ENCODE results near the gene S100A7A. TPM values are rescaled to one million over a fixed set of nuclear protein-coding genes. Genes with fewer than 3 reads are reported as not detected.

Gene S100A7A
- polyA plus RNA-seq: not detected

- WGBS, 3 donors: 46 to 77% (median 73%) methylated on average over 6 of the region's 6 CpGs
Measured at GRCh38 chr1:153415850-153416570, at the start of gene S100A7A. S100A7A (plus strand) TSS chr1:153416520; CDS start chr1:153418083, 1,563 bp downstream.

GRCh38 chr1:153367090-153367489 lies 49.2 kb upstream of the S100A7A start:
- WGBS, 3 donors: 37 to 69% (median 41%) methylated on average over 2 of the region's 2 CpGs
- no peak overlapping the region for H3K27ac ChIP-seq (ENCODE audit: low read depth, low read length)

More at GRCh38 chr1:153415850-153416570, at the start of gene S100A7A:
- no peak within 1 kb of the TSS for H3K27ac ChIP-seq (ENCODE audit: low read depth, low read length)

GRCh38 chr1:153368495-153368894 lies 47.8 kb upstream of the S100A7A start:
- WGBS, 3 donors: 50 to 77% (median 56%) methylated on average over 2 of the region's 2 CpGs
- H3K27ac ChIP-seq (ENCODE audit: low read depth, low read length): no peak overlapping the region

GRCh38 chr1:153370146-153370545 lies 46.2 kb upstream of the S100A7A start:
- H3K27ac ChIP-seq (ENCODE audit: low read depth, low read length): no peak overlapping the region
- WGBS, 3 donors: 51 to 75% (median 73%) methylated on average over 3 of the region's 3 CpGs

- H3K27ac ChIP-seq (ENCODE audit: low read depth, low read length): no peak overlapping the region
- WGBS, 3 donors: 90 to 100% (median 91%) methylated on average over 1 of the region's 1 CpG
Measured at GRCh38 chr1:153371231-153371630, 45.1 kb upstream of the S100A7A start.

- H3K27ac ChIP-seq (ENCODE audit: low read depth, low read length): no peak overlapping the region
- WGBS, 3 donors: 78 to 94% (median 93%) methylated on average over 2 of the region's 2 CpGs
Measured at GRCh38 chr1:153372571-153372970, 43.7 kb upstream of the S100A7A start.

GRCh38 chr1:153374071-153374470 lies 42.2 kb upstream of the S100A7A start:
- H3K27ac ChIP-seq (ENCODE audit: low read depth, low read length): no peak overlapping the region
- WGBS, 3 donors: 46 to 59% (median 51%) methylated on average over 2 of the region's 2 CpGs

- H3K27ac ChIP-seq (ENCODE audit: low read depth, low read length): peak within 1 kb of the TSS; percentile 67
- 61 to 81% (median 74%) methylated on average over 1 of the region's 1 CpG for WGBS, 3 donors
Measured at GRCh38 chr1:153375511-153375910, 40.8 kb upstream of the S100A7A start, which contains the start of gene S100A12. S100A12 (minus strand) TSS chr1:153375621; CDS start chr1:153374592, 1,029 bp downstream.

- 87 to 92% (median 91%) methylated on average over 10 of the region's 10 CpGs for WGBS, 3 donors
- H3K27ac ChIP-seq (ENCODE audit: low read depth, low read length): no peak overlapping the region
Measured at GRCh38 chr1:153379591-153379990, 36.7 kb upstream of the S100A7A start.

- no peak overlapping the region for H3K27ac ChIP-seq (ENCODE audit: low read depth, low read length)
- WGBS, 3 donors: 90 to 93% (median 90%) methylated on average over 23 of the region's 23 CpGs
Measured at GRCh38 chr1:153380711-153381110, 35.6 kb upstream of the S100A7A start.

- H3K27ac ChIP-seq (ENCODE audit: low read depth, low read length): no peak overlapping the region
- WGBS, 3 donors: 64 to 81% (median 76%) methylated on average over 4 of the region's 4 CpGs
Measured at GRCh38 chr1:153384958-153385580, 31.3 kb upstream of the S100A7A start.

- WGBS, 3 donors: 47 to 70% (median 68%) methylated on average over 5 of the region's 5 CpGs
- H3K27ac ChIP-seq (ENCODE audit: low read depth, low read length): no peak overlapping the region
Measured at GRCh38 chr1:153386500-153386901, 29.8 kb upstream of the S100A7A start.

GRCh38 chr1:153387001-153387400 lies 29.3 kb upstream of the S100A7A start:
- no peak overlapping the region for H3K27ac ChIP-seq (ENCODE audit: low read depth, low read length)

GRCh38 chr1:153387785-153388184 lies 28.5 kb upstream of the S100A7A start:
- 56 to 87% (median 83%) methylated on average over 4 of the region's 4 CpGs for WGBS, 3 donors
- H3K27ac ChIP-seq (ENCODE audit: low read depth, low read length): no peak overlapping the region

More at GRCh38 chr1:153387001-153387400, 29.3 kb upstream of the S100A7A start:
- 77 to 88% (median 85%) methylated on average over 4 of the region's 4 CpGs for WGBS, 3 donors

GRCh38 chr1:153389401-153389800 lies 26.9 kb upstream of the S100A7A start:
- H3K27ac ChIP-seq (ENCODE audit: low read depth, low read length): no peak overlapping the region
- 77 to 88% (median 88%) methylated on average over 1 of the region's 1 CpG for WGBS, 3 donors

- WGBS, 3 donors: 57 to 65% (median 60%) methylated on average over 17 of the region's 17 CpGs
- peak overlapping the region; percentile 43 for H3K27ac ChIP-seq (ENCODE audit: low read depth, low read length)
Measured at GRCh38 chr1:153389973-153390879, 26.1 kb upstream of the S100A7A start.

GRCh38 chr1:153390938-153391710 lies 25.2 kb upstream of the S100A7A start, which contains the start of gene S100A8:
S100A8 (minus strand) TSS chr1:153391073; CDS start chr1:153390535, 538 bp downstream.
- peak within 1 kb of the TSS; percentile 43 for H3K27ac ChIP-seq (ENCODE audit: low read depth, low read length)
- 49 to 64% (median 50%) methylated on average over 7 of the region's 7 CpGs for WGBS, 3 donors

GRCh38 chr1:153392258-153392657 lies 24.1 kb upstream of the S100A7A start:
- WGBS, 3 donors: 50 to 63% (median 57%) methylated on average over 3 of the region's 3 CpGs

More at GRCh38 chr1:153392258-153392657, 24.1 kb upstream of the S100A7A start:
- no peak overlapping the region for H3K27ac ChIP-seq (ENCODE audit: low read depth, low read length)

All from adipose tissue (tissue), 3 donors.